Adrenal gland (tissue), 5 donors: ENCODE data around the gene TAC4.

ENCODE experiments used
- POLR2A ChIP-seq, 2 donors: fragments of 450-650 bp; IDR thresholded peaks; one replicate each; pipeline ENCODE4 v1.6.1; 2017; ENCODE audit warnings: antibody characterized with exemption in 2 of 2, mild to moderate bottlenecking in 2 of 2, moderate library complexity in 1 of 2
- TF ChIP-seq, protein P1 (sequence below), 6 experiments: fragments of 450-650 bp in 4 of 6; fragments of 200-600 bp in 2 of 6; sonication (generic) in 1 of 6; IDR thresholded peaks; 1 replicate in 5 of 6; 2 replicates in 1 of 6; pipeline versions ENCODE4 v1.5.1 to v1.8.0; 2016 to 2021; ENCODE audit warnings: antibody characterized with exemption in 6 of 6, mild to moderate bottlenecking in 2 of 6, moderate library complexity in 1 of 6
- donor health status: DM: no; HTN: no; CAD: no.

DNA sequence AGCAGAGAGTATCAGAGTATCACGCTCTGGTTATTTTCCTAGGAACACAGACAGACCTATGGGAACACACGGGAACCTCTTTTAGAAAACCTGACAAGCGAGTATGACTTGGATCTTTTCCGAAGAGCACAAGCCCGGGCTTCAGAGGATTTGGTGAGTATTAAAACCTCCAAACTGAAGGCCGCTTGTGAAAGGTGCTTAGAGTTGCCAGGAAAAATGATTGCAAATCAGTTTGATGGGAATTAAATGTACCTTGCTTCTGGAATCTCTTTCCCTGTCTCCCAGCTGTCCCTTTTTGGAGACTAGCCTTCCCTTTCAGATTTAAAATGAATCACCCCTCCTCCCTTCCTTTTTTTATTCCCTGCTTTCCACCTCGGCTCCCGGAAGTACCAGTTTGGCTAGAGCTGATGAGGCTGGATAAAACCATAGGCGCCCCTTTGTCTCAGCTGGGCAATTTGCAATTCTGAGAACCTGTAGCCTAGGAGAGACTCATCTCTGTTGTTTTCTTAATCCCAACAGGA lies 32.0 kb downstream of the TAC4 start:
- TF ChIP-seq, protein P1, sequence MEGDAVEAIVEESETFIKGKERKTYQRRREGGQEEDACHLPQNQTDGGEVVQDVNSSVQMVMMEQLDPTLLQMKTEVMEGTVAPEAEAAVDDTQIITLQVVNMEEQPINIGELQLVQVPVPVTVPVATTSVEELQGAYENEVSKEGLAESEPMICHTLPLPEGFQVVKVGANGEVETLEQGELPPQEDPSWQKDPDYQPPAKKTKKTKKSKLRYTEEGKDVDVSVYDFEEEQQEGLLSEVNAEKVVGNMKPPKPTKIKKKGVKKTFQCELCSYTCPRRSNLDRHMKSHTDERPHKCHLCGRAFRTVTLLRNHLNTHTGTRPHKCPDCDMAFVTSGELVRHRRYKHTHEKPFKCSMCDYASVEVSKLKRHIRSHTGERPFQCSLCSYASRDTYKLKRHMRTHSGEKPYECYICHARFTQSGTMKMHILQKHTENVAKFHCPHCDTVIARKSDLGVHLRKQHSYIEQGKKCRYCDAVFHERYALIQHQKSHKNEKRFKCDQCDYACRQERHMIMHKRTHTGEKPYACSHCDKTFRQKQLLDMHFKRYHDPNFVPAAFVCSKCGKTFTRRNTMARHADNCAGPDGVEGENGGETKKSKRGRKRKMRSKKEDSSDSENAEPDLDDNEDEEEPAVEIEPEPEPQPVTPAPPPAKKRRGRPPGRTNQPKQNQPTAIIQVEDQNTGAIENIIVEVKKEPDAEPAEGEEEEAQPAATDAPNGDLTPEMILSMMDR (IDR thresholded peaks at IDR 0.05), result no peak
- no peak for TF ChIP-seq POLR2A (IDR thresholded peaks at IDR 0.05)
